ENCODE results near the gene SPATA21. TPM values are rescaled to one million over a fixed set of nuclear protein-coding genes. Genes with fewer than 3 reads are reported as not detected.

SPATA21 gene
- total and polyA plus RNA-seq, 10 of the 15 experiments (the other 5 are each of a cell fraction or from before 2014, with no cell fraction given) = 0.05 to 1.1 (median 0.24) TPM; not detected in 1

DNA sequence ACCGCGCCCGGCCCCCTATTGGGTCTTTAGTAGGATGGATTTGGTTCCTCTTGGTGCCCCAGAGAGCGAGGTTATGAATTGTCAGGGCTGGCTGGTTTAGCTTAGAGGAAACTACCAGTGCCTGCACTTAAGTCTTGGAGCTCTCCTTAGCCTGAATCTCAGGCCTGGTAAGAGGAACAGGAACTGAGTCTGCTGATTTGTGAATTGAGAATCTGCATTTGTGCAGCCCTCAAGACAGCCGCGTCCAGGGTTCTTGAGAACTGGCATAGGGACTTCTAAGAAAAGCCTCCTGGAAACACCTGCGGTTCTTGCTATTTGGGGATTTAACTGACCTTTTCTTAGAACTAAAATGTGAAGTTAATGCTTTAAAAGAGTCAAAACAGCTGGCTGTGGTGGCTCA is 5.0 kb upstream of the SPATA21 start:
- peaks cover 4 to 11% of the 10 kb centered on the region in 2 experiments; a peak in 3 of 4 replicates for H3K36me3 ChIP-seq (ENCODE audit: control insufficient read depth in 2 of 2, insufficient read depth in 2 of 2, low read length in 1 of 2)
- 0 out of 2 replicates have a peak overlapping the region, but pooled peaks have one; percentile 13 for H3K27ac ChIP-seq (ENCODE audit: control insufficient read depth, insufficient read depth)
- peak; percentile 8; the same call in 1 of the 3 replicates for ATAC-seq
- DNase-seq (ENCODE audit: low read depth, low spot score) = no peak
- ChIA-PET CTCF (interaction anchor here (0.8 to 6.9 kb wide), 6 partner anchors 9 to 344 kb away, joined by 3 to 50 read pairs (median 6); no protein-coding TSS in a partner anchor), POLR2A (interaction anchor here (0.5 to 1.1 kb wide), 3 partner anchors 59 to 79 kb away, joined by 3 to 4 read pairs (median 3); no protein-coding TSS in a partner anchor), RAD21 (ENCODE audit: unreplicated experiment) (interaction anchor here (1.0 to 2.9 kb wide), 4 partner anchors 9 to 78 kb away, joined by 3 to 9 read pairs (median 4); no protein-coding TSS in a partner anchor), SMC1A (ENCODE audit: uncharacterized antibody, unreplicated experiment) (interaction anchor here (4.6 kb wide), 1 partner anchor 8 kb away, joined by 30 read pairs; no protein-coding TSS in a partner anchor)
- H4K20me1 ChIP-seq (ENCODE audit: control insufficient read depth, insufficient read depth) = no peaks in the 10 kb centered on the region
- H3K9me3 ChIP-seq (replicated peaks; ENCODE audit: control insufficient read depth, insufficient read depth, low read length) = no peaks in the 10 kb centered on the region
- no peaks in the 10 kb centered on the region for H3K27me3 ChIP-seq (replicated peaks in 1 of 2; ENCODE audit: control insufficient read depth in 2 of 2, insufficient read depth in 2 of 2, low read length in 1 of 2)
- peaks cover 41% of the 10 kb centered on the region for H3K79me2 ChIP-seq (ENCODE audit: control insufficient read depth, insufficient read depth, low read length)
- H2AFZ ChIP-seq (ENCODE audit: control insufficient read depth, low read depth, low read length) = no peak overlapping the region
- TF ChIP-seq SMAD5 (IDR thresholded peaks at IDR 0.05; ENCODE audit: low read depth) = no peak
- no peak for TF ChIP-seq SREBF2 (IDR thresholded peaks at IDR 0.05; ENCODE audit: low read length)
- no peak for TF ChIP-seq BACH1 (IDR thresholded peaks at IDR 0.05; ENCODE audit: borderline replicate concordance)
- TF ChIP-seq BCL11A (IDR thresholded peaks at IDR 0.05; ENCODE audit: low read depth, low read length) = no peak
- TF ChIP-seq KAT2A (conservative IDR thresholded peaks at IDR 0.05; ENCODE audit: control insufficient read depth, low read depth, low read length) = no peak
- peak; percentile 68; the same call in 1 of the 2 replicates for TF ChIP-seq SPI1 (IDR thresholded peaks at IDR 0.05; ENCODE audit: borderline replicate concordance, insufficient read depth, low read depth, low read length)
- TF ChIP-seq POLR2AphosphoS5 (IDR thresholded peaks at IDR 0.05; ENCODE audit: low read length) = 0 out of 2 replicates have a peak, but pooled peaks have one; percentile 15
- no peak for TF ChIP-seq SUPT20H (IDR thresholded peaks at IDR 0.05; ENCODE audit: borderline replicate concordance, control insufficient read depth, low read depth, low read length)
- TF ChIP-seq, protein P1, sequence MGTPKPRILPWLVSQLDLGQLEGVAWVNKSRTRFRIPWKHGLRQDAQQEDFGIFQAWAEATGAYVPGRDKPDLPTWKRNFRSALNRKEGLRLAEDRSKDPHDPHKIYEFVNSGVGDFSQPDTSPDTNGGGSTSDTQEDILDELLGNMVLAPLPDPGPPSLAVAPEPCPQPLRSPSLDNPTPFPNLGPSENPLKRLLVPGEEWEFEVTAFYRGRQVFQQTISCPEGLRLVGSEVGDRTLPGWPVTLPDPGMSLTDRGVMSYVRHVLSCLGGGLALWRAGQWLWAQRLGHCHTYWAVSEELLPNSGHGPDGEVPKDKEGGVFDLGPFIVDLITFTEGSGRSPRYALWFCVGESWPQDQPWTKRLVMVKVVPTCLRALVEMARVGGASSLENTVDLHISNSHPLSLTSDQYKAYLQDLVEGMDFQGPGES (IDR thresholded peaks at IDR 0.05) = no peak
- no peak for TF ChIP-seq GATAD2B (conservative IDR thresholded peaks at IDR 0.05; ENCODE audit: low read depth)
- whole genome bisulfite sequencing (ENCODE audit: insufficient coverage, insufficient replicate concordance, low lambda C conversion rate, missing lambda C conversion rate) = 3% methylated on average over 7 of the region's 7 CpGs
- in situ Hi-C loops (cut with MboI) = no loop called here
- H3K4me2 ChIP-seq (ENCODE audit: control insufficient read depth, insufficient read depth) = peak overlapping the region; percentile 70
- peak overlapping the region; percentile 90; the same call in 1 of the 2 replicates for H3K4me3 ChIP-seq
- intact Hi-C loops (cut with micrococcal nuclease; ENCODE audit: unreplicated experiment) = loop anchor here (5.0 to 10.0 kb wide), 3 partner anchors 55 to 513 kb away; partner anchors contain the start of gene RNU1-1
- peaks cover 18% of the 10 kb centered on the region; the same call in 1 of the 2 replicates for H3K4me1 ChIP-seq (ENCODE audit: control insufficient read depth, insufficient read depth, low read length)
- no TSS peak for BruUV-seq (replicated peaks)
- H3K9ac ChIP-seq (ENCODE audit: control insufficient read depth, insufficient read depth, low read length) = peak overlapping the region; percentile 47
- no peak for FAIRE-seq

Measured in GM12878 (cell line).